HEK293 (cell line): ENCODE results near the gene WDR91.

Source experiments
- CTCF ChIA-PET: fragments of 350-600 bp; formaldehyde crosslinking; extraction: SDS; loops from one replicate; lab custom pipeline; 2021; ENCODE audit warnings: antibody characterized with exemption; lab: Yijun Ruan, JAX
- POLR2A ChIA-PET: fragments of 300-600 bp; formaldehyde crosslinking; extraction: SDS; loops from one replicate; lab custom pipeline; 2020; ENCODE audit warnings: antibody characterized with exemption, inconsistent platforms; lab: Yijun Ruan, JAX
- H3K27ac ChIP-seq: fragments of 200-500 bp; sonication (Bioruptor generic); 2 replicates; pipeline ENCODE4 v1.5.1; 2014; ENCODE audit warnings: low read depth, low read length, control low read depth, inconsistent platforms; ENCODE audit errors: extremely low read depth
- H3K36me3 ChIP-seq, 2 experiments: fragments of 200-500 bp in 1 of 2; sonication (Bioruptor generic) in 1 of 2; 1 replicate in 1 of 2; 2 replicates in 1 of 2; pipeline ENCODE4 v1.5.1; 2014 to 2017; ENCODE audit warnings: inconsistent platforms in 2 of 2, low read length in 2 of 2; ENCODE audit not compliant: control insufficient read depth in 2 of 2, insufficient read depth in 1 of 2
- H3K4me1 ChIP-seq: fragments of 200-500 bp; sonication (Bioruptor generic); 2 replicates; pipeline ENCODE4 v1.5.1; 2014; ENCODE audit warnings: mild to moderate bottlenecking, low read length, inconsistent platforms; ENCODE audit not compliant: control insufficient read depth, insufficient read depth
- H3K4me3 ChIP-seq: 2 replicates; pipeline ENCODE4 v1.5.1; 2011; ENCODE audit warnings: low read depth, mild to moderate bottlenecking, control low read depth, low read length, moderate library complexity
- H3K9me3 ChIP-seq: fragments of 200-500 bp; sonication (Bioruptor generic); 2 replicates; pipeline ENCODE4 v1.5.1; 2014; ENCODE audit warnings: low read depth, low read length, inconsistent platforms; ENCODE audit not compliant: control insufficient read depth, insufficient read depth
- BCL11A ChIP-seq: fragments of 450-650 bp; formaldehyde crosslinking; IDR thresholded peaks from 2 replicates; pipeline ENCODE4 v1.5.1; 2016; ENCODE audit warnings: low read depth, missing biosample characterization, missing genetic modification characterization
- GLI4 ChIP-seq: fragments of 450-650 bp; formaldehyde crosslinking; IDR thresholded peaks from 2 replicates; pipeline ENCODE4 v1.5.1; 2016; ENCODE audit warnings: missing biosample characterization, missing genetic modification characterization
- GLIS1 ChIP-seq: fragments of 450-650 bp; formaldehyde crosslinking; IDR thresholded peaks from 2 replicates; pipeline ENCODE4 v1.5.1; 2016; ENCODE audit warnings: missing biosample characterization, missing genetic modification characterization
- MZF1 ChIP-seq: fragments of 450-650 bp; formaldehyde crosslinking; IDR thresholded peaks from 2 replicates; pipeline ENCODE4 v1.5.1; 2017; ENCODE audit warnings: missing biosample characterization, missing genetic modification characterization, borderline replicate concordance
- OVOL3 ChIP-seq: fragments of 450-650 bp; formaldehyde crosslinking; IDR thresholded peaks from 2 replicates; pipeline ENCODE4 v1.5.1; 2016; ENCODE audit warnings: missing biosample characterization, missing genetic modification characterization
- SP7 ChIP-seq: fragments of 450-650 bp; formaldehyde crosslinking; IDR thresholded peaks from 2 replicates; pipeline ENCODE4 v1.5.1; 2016; ENCODE audit warnings: missing biosample characterization, missing genetic modification characterization
- ZBTB7A ChIP-seq: fragments of 450-650 bp; formaldehyde crosslinking; IDR thresholded peaks from 2 replicates; pipeline ENCODE4 v1.5.1; 2016; ENCODE audit warnings: low read depth, missing biosample characterization, missing genetic modification characterization
- ZBTB8A ChIP-seq: fragments of 450-650 bp; formaldehyde crosslinking; IDR thresholded peaks from 2 replicates; pipeline ENCODE4 v1.5.1; 2016; ENCODE audit warnings: missing biosample characterization, missing genetic modification characterization
- ZNF112 ChIP-seq: fragments of 450-650 bp; formaldehyde crosslinking; IDR thresholded peaks from 2 replicates; pipeline ENCODE4 v1.5.0; 2017; ENCODE audit warnings: missing biosample characterization, missing genetic modification characterization
- ZNF214 ChIP-seq: fragments of 450-650 bp; formaldehyde crosslinking; IDR thresholded peaks from 2 replicates; pipeline ENCODE4 v1.5.1; 2017; ENCODE audit warnings: missing biosample characterization, mild to moderate bottlenecking, missing genetic modification characterization, borderline replicate concordance
- ZNF280C ChIP-seq: fragments of 450-650 bp; formaldehyde crosslinking; IDR thresholded peaks from 2 replicates; pipeline ENCODE4 v1.5.1; 2016; ENCODE audit warnings: missing biosample characterization, missing genetic modification characterization
- ZNF335 ChIP-seq: fragments of 450-650 bp; formaldehyde crosslinking; conservative IDR thresholded peaks from 2 replicates; pipeline ENCODE4 v1.5.1; 2016; ENCODE audit warnings: missing biosample characterization, missing genetic modification characterization
- ZNF558 ChIP-seq: fragments of 450-650 bp; formaldehyde crosslinking; IDR thresholded peaks from 2 replicates; pipeline ENCODE4 v1.5.1; 2016; ENCODE audit warnings: missing biosample characterization, missing genetic modification characterization
- ZNF600 ChIP-seq: fragments of 450-650 bp; formaldehyde crosslinking; IDR thresholded peaks from 2 replicates; pipeline ENCODE4 v1.5.1; 2016; ENCODE audit warnings: missing biosample characterization, missing genetic modification characterization
- ZNF76 ChIP-seq: fragments of 450-650 bp; formaldehyde crosslinking; IDR thresholded peaks from 2 replicates; pipeline ENCODE4; 2016; ENCODE audit warnings: low read depth, missing biosample characterization, missing genetic modification characterization, borderline replicate concordance
- ZSCAN30 ChIP-seq: fragments of 450-650 bp; IDR thresholded peaks from 2 replicates; pipeline ENCODE4 v1.5.1; 2018; ENCODE audit warnings: missing biosample characterization, mild to moderate bottlenecking, missing genetic modification characterization, moderate library complexity
- TF ChIP-seq, protein P1 (sequence below): fragments of 450-650 bp; formaldehyde crosslinking; conservative IDR thresholded peaks from 2 replicates; pipeline ENCODE4 v1.5.1; 2016; ENCODE audit warnings: low read depth, missing biosample characterization, missing genetic modification characterization
- TF ChIP-seq, protein P2 (sequence below): fragments of 450-650 bp; IDR thresholded peaks from 2 replicates; pipeline ENCODE4 v1.5.1; 2018; ENCODE audit warnings: missing biosample characterization, missing genetic modification characterization
- TF ChIP-seq, protein P3 (sequence below): fragments of 450-650 bp; formaldehyde crosslinking; IDR thresholded peaks from 2 replicates; pipeline ENCODE4 v1.5.1; 2017; ENCODE audit warnings: missing biosample characterization, missing genetic modification characterization
- TF ChIP-seq, protein P4 (sequence below): fragments of 450-650 bp; formaldehyde crosslinking; IDR thresholded peaks from 2 replicates; pipeline ENCODE4 v1.5.1; 2016; ENCODE audit warnings: missing biosample characterization, missing genetic modification characterization

The WDR91 gene

GRCh38 chr7:135151533-135151932 lies 59.8 kb downstream of the WDR91 start:
- Histone ChIP-seq H3K4me1 (no peaks in the 10 kb centered on the region), H3K9me3 (no peaks in the 10 kb centered on the region), H3K27ac (no peak overlapping the region), H3K36me3 (no peaks in the 10 kb centered on the region), H3K4me3 (no peak overlapping the region)
- CTCF ChIA-PET: interaction anchor here (1.5 kb wide), 1 partner anchor 17 kb away, joined by 3 read pairs; no protein-coding TSS in a partner anchor
- POLR2A ChIA-PET: no interaction called here
- no peak for TF ChIP-seq ZBTB7A
- TF ChIP-seq ZNF76 (tag by site-specific recombination): no peak
- TF ChIP-seq MZF1: no peak
- TF ChIP-seq ZNF335 (tag by site-specific recombination): no peak
- TF ChIP-seq, protein P1, sequence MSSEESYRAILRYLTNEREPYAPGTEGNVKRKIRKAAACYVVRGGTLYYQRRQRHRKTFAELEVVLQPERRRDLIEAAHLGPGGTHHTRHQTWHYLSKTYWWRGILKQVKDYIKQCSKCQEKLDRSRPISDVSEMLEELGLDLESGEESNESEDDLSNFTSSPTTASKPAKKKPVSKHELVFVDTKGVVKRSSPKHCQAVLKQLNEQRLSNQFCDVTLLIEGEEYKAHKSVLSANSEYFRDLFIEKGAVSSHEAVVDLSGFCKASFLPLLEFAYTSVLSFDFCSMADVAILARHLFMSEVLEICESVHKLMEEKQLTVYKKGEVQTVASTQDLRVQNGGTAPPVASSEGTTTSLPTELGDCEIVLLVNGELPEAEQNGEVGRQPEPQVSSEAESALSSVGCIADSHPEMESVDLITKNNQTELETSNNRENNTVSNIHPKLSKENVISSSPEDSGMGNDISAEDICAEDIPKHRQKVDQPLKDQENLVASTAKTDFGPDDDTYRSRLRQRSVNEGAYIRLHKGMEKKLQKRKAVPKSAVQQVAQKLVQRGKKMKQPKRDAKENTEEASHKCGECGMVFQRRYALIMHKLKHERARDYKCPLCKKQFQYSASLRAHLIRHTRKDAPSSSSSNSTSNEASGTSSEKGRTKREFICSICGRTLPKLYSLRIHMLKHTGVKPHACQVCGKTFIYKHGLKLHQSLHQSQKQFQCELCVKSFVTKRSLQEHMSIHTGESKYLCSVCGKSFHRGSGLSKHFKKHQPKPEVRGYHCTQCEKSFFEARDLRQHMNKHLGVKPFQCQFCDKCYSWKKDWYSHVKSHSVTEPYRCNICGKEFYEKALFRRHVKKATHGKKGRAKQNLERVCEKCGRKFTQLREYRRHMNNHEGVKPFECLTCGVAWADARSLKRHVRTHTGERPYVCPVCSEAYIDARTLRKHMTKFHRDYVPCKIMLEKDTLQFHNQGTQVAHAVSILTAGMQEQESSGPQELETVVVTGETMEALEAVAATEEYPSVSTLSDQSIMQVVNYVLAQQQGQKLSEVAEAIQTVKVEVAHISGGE (tag by site-specific recombination): no peak
- TF ChIP-seq, protein P2, sequence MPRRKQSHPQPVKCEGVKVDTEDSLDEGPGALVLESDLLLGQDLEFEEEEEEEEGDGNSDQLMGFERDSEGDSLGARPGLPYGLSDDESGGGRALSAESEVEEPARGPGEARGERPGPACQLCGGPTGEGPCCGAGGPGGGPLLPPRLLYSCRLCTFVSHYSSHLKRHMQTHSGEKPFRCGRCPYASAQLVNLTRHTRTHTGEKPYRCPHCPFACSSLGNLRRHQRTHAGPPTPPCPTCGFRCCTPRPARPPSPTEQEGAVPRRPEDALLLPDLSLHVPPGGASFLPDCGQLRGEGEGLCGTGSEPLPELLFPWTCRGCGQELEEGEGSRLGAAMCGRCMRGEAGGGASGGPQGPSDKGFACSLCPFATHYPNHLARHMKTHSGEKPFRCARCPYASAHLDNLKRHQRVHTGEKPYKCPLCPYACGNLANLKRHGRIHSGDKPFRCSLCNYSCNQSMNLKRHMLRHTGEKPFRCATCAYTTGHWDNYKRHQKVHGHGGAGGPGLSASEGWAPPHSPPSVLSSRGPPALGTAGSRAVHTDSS (tag by site-specific recombination): no peak
- TF ChIP-seq GLIS1 (tag by site-specific recombination): no peak
- no peak for TF ChIP-seq OVOL3 (tag by site-specific recombination)
- no peak for TF ChIP-seq ZNF214 (tag by site-specific recombination)
- TF ChIP-seq, protein P3, sequence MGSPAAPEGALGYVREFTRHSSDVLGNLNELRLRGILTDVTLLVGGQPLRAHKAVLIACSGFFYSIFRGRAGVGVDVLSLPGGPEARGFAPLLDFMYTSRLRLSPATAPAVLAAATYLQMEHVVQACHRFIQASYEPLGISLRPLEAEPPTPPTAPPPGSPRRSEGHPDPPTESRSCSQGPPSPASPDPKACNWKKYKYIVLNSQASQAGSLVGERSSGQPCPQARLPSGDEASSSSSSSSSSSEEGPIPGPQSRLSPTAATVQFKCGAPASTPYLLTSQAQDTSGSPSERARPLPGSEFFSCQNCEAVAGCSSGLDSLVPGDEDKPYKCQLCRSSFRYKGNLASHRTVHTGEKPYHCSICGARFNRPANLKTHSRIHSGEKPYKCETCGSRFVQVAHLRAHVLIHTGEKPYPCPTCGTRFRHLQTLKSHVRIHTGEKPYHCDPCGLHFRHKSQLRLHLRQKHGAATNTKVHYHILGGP (tag by site-specific recombination): no peak
- TF ChIP-seq ZSCAN30 (tag by site-specific recombination): no peak
- TF ChIP-seq, protein P4, sequence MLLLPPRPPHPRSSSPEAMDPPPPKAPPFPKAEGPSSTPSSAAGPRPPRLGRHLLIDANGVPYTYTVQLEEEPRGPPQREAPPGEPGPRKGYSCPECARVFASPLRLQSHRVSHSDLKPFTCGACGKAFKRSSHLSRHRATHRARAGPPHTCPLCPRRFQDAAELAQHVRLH (tag by site-specific recombination): no peak
- no peak for TF ChIP-seq ZBTB8A (tag by site-specific recombination)
- no peak for TF ChIP-seq ZNF600 (tag by site-specific recombination)
- TF ChIP-seq ZNF112 (tag by site-specific recombination): no peak
- no peak for TF ChIP-seq ZNF558 (tag by site-specific recombination)
- no peak for TF ChIP-seq BCL11A
- no peak for TF ChIP-seq ZNF280C (tag by site-specific recombination)
- TF ChIP-seq SP7: no peak
- TF ChIP-seq GLI4: no peak
